ENCODE measurements around the gene HK2.

Gene HK2

DNA sequence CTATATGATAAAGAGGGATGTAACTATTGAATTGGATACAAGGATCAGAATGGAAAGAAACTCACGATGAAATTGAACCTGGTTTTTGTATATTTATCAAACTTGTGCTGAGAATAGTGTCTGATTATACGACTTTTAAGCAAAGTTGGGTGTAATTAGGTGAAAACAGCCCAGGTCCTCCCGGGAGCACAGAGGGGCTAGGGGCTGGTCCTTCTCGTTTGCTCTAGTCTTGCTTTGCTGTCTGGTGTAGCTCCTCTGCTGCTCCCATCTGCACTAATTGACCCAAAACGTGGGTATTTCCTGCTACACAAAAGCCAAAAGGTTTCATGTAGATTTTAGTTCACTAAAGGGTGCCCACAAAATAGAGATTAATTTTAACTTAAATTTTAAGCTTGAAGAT lies 58.7 kb downstream of the HK2 start:
- TF ChIP-seq, protein P1, sequence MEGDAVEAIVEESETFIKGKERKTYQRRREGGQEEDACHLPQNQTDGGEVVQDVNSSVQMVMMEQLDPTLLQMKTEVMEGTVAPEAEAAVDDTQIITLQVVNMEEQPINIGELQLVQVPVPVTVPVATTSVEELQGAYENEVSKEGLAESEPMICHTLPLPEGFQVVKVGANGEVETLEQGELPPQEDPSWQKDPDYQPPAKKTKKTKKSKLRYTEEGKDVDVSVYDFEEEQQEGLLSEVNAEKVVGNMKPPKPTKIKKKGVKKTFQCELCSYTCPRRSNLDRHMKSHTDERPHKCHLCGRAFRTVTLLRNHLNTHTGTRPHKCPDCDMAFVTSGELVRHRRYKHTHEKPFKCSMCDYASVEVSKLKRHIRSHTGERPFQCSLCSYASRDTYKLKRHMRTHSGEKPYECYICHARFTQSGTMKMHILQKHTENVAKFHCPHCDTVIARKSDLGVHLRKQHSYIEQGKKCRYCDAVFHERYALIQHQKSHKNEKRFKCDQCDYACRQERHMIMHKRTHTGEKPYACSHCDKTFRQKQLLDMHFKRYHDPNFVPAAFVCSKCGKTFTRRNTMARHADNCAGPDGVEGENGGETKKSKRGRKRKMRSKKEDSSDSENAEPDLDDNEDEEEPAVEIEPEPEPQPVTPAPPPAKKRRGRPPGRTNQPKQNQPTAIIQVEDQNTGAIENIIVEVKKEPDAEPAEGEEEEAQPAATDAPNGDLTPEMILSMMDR (IDR thresholded peaks at IDR 0.05), result no peak

DNA sequence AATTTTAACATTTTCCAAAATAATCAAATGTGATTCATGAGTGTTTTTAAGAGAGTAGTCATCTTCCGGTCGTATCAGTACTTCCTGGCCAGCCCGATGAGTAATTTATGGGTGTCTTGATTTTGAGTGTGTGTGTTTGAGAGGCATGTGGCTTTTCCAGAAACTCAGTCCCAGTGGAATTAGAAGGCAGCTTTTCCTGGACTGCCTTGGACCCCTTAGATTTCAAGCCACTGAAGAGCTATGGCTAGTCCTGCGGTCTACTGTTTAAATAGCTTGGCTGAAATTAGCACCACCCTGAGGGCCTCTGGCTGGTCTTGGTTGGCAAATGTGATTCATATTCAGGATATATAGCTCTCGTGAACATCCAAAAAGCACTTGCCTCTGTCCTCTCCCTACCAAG lies 59.4 kb downstream of the HK2 start:
- TF ChIP-seq, protein P1 (IDR thresholded peaks at IDR 0.05), result no peak

DNA sequence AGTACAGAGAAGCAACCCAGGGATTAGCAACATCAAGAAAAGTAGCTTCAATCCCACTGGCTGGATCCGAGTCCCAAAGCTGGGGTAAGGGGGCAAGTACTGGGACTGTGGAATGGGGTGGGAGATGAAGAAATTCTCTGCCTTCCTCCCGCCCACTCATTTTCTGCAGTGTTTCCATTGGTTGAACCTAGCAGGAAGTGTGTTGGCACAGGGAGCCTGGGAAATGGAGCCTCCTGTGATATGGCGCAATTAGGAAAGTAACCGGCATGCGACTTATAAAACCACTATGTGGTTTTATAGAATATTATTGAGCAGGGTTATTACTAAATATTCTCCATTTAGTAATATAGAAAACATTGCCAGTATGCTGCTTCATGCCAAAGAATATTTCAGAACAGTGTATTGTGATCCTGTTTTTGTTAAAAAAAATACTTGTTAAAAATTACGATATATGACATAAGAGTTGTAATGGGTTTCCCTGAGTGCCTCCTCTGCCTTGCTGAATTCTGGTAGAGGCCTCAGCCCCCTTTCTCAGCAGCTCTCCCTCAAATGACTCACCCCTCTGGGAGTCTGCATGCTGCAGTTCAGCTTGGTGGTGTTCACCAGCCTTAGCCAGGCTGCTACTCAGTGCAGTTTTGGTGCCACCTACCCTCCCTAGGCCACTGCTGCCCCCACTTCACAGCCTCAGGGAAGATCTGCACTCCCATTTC lies 60.5 kb downstream of the HK2 start:
- TF ChIP-seq, protein P1 (IDR thresholded peaks at IDR 0.05), result no peak

DNA sequence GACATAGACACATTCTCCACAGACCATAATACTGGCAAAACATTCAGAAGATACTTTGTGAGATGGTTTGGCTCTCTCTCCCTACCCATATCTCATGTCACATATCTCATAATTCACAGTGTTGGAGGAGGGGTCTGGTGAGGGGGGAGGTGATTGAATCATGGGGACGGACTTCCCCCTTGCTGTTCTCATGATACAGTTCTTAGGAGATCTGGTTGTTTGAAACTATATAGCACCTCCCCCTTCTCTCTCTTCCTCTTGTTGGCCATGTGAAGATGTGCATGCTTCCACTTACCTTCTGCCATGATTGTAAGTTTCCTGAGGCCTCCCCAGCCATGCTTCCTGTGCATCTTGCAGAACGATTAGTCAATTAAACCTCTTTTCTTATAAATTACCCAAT lies 61.1 kb downstream of the HK2 start:
- TF ChIP-seq, protein P1 (IDR thresholded peaks at IDR 0.05), result no peak

DNA sequence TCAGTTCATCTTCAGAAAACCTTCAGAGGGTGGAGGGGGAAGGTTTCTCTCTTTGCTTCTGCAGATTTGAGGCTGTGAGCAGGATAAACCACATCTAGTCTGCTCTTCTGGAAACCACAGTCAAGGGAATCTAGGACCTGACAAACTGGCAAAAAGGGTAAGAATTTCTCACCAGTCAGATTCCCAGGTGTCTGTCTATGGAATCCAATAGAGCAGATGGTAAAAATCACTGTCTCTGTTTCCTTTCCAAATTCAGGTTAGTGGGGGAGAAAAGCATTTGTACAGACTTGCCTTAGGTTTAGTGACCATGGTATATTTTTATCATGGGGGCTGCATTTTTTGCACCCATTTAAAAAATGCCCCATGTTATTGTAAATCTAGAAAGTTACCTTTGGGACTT lies 62.3 kb downstream of the HK2 start:
- TF ChIP-seq, protein P1 (IDR thresholded peaks at IDR 0.05), result no peak

DNA sequence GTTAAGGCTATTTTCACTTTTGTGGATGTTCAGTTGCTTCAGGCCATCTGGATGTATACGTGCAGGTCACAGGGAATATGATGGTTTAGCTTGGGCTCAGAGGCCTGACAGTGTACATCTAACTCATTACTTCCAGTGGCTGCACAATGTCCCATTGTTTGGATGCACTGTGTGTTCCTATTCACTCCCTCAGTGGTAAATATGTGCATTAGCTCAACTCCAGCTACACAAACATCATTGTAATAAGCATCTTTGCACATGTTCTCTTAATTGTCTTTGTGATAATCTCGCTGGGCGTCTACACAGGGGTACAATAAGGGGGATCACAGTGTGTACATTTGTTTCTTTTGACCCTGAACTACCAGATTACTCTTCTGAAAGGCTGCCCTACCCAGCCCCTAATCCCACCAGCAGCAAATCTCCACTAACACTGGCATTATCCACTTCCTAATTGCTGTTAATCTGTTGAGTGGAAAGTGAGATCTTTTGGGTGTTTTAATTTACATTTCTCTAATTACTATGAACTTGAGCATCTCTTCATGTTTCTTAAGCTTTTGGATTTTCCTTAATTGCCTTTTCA lies 68.4 kb downstream of the HK2 start:
- TF ChIP-seq, protein P1 (IDR thresholded peaks at IDR 0.05), result no peak

DNA sequence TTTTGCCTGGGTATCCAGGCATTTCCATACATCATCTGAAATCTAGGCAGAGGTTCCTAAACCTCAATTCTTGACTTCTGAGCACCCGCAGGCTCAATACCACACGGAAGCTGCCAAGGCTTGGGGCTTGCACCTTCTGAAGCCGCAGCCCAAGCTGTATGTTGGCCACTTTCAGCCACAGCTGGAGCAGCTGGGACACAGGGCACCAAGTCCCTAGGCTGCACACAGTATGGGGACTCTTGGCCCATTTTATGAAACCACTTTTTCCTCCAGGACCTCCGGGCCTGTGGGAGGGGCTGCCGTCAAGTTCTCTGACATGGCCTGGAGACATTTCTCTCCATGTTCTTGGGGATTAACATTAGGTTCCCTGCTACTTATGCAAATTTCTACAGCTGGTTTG lies 72.5 kb downstream of the HK2 start:
- TF ChIP-seq, protein P1 (IDR thresholded peaks at IDR 0.05), result no peak
